GM12891 (cell line): ENCODE results near the gene OR2L8.

ENCODE experiments used
- DNase-seq: peaks from one replicate; pipeline ENCODE4 v3.0.0; 2011; ENCODE audit warnings: low spot score; ENCODE audit not compliant: insufficient read length
- FAIRE-seq: peaks from 2 replicates; lab custom pipeline; 2011; peaks lifted over from hg19 to GRCh38; lab: Jason Lieb, UNC
- PAX5 ChIP-seq: IDR thresholded peaks from 2 replicates; pipeline ENCODE4 v1.6.1; 2011; ENCODE audit warnings: low read length, moderate library complexity, mild to moderate bottlenecking; ENCODE audit not compliant: insufficient read depth, severe bottlenecking
- POLR2A ChIP-seq: IDR thresholded peaks from 2 replicates; pipeline ENCODE4 v1.6.1; 2011; ENCODE audit warnings: low read depth, low read length, control low read depth
- POLR2AphosphoS5 ChIP-seq: IDR thresholded peaks from 2 replicates; pipeline ENCODE4 v1.6.1; 2011; ENCODE audit warnings: low read depth, low read length, control low read depth
- POU2F2 ChIP-seq: IDR thresholded peaks from 2 replicates; pipeline ENCODE4 v1.6.1; 2011; ENCODE audit warnings: low read depth, mild to moderate bottlenecking, control low read depth, low read length, moderate library complexity
- SPI1 ChIP-seq: IDR thresholded peaks from 2 replicates; pipeline ENCODE4 v1.6.1; 2011; ENCODE audit warnings: low read depth, low read length, control low read depth
- TAF1 ChIP-seq: IDR thresholded peaks from 2 replicates; pipeline ENCODE4 v1.6.1; 2011; ENCODE audit warnings: low read depth, low read length, control low read depth

Gene OR2L8

DNA sequence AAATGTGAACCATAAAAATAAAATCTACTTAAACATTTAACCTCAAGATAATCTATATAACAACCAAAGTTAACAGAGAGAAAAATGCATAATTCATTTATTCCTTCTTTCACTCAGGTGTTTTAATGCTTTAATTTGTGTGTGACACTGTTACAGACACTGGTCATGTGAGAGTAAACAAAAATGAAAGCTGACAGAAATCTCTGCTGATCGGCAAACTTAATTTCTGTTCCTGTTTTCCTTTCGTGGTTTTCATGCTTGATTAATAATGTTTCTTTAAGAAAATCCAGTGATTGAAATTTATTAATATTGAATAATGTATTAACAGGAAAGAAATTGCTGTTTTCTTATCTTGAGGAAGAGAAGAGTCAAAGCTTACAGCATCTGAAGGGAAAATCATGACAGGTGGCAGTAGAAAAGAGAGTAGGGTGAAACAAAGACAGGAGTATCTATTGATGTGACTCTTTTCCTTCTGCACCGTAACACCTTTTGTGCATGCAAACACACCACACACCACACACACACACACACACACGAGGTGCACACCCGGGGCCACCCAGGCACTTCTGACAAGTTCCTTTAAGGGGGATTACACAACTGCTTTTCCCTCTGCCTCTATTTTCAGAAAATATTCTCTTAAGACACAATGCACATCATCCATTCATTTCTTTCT is 18.0 kb downstream of the OR2L8 start:
- TF ChIP-seq POLR2AphosphoS5 (no peak), SPI1 (peak; percentile 80)
- DNase-seq (no peak), FAIRE-seq (peak; percentile 59)

GRCh38 chr1:247992986-247993385 is 44.3 kb downstream of the OR2L8 start:
- TF ChIP-seq SPI1 (no peak), POLR2A (no peak), TAF1 (no peak), POLR2AphosphoS5 (no peak), POU2F2 (no peak), PAX5 (no peak)
- DNase-seq (no peak), FAIRE-seq (no peak)

DNA sequence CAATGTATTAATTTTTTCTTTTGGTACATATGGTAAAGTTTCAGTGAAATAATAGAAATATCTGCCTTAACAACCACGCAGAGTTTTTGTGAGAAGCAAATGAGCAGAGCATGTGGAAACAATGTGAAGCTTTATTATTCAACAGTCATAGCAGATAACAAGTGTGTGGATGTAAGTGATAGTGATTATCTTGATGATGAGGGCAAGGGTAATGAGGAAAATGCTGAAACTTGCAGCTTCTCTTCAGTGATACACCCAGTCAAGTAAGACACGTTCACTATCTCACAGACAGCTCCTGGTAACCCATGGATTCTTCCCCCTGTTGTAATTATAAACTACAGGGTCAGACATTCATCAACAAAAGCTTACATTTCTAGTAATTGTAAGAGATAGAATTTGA is 50.2 kb downstream of the OR2L8 start:
- FAIRE-seq = no peak

More for the DNA sequence above, 50.2 kb downstream of the OR2L8 start:
- TF ChIP-seq POU2F2 (no peak), SPI1 (no peak), POLR2A (no peak), TAF1 (no peak), POLR2AphosphoS5 (no peak), PAX5 (no peak)
- DNase-seq = no peak
